ENCODE results near the gene CIAPIN1. TPM values are rescaled to one million over a fixed set of nuclear protein-coding genes. Genes with fewer than 3 reads are reported as not detected.

The CIAPIN1 gene
- total RNA-seq, 1 experiment from 2014 or later = 82.8 TPM

DNA sequence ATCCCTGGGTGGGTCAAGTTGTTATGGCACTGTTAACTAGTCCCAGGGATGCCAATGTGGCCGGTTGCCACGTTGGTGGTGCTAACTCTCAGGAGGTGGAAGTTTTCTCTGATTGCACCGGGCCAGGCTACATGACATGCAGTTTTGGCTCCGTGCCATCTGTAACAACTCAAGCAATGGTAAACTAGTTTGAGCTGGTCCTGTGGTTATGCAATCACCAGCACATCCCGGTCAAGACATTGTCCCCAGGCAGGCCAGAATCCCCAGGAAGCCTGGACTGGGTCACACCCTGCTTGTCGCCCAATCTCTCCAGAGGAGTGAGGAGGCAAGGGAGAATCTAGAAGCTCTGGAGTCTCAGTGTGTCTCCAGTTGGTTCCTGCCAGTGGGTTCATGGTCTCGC is 52.7 kb downstream of the CIAPIN1 start:
- no peaks in the 10 kb centered on the region for H3K36me3 Mint-ChIP-seq (ENCODE audit: insufficient read depth in 1 of 3, low read depth in 3 of 3)
- Histone ChIP-seq H3T11ph (ENCODE audit: low read length) (no peak overlapping the region), H4K91ac (ENCODE audit: insufficient read length, low read depth, low read length) (no peak overlapping the region), H2BK15ac (ENCODE audit: low read depth, low read length) (no peak overlapping the region), H3K9me3 (ENCODE audit: control insufficient read depth, low read depth, low read length) (no peaks in the 10 kb centered on the region), H3K23ac (ENCODE audit: insufficient read length, low read depth, low read length) (no peak overlapping the region), H3K27me3 (ENCODE audit: insufficient read depth, low read length) (no peaks in the 10 kb centered on the region), H4K5ac (ENCODE audit: insufficient read length, low read depth, low read length) (no peak overlapping the region), H2BK5ac (ENCODE audit: insufficient read length, low read length) (no peak overlapping the region), H3K14ac (ENCODE audit: insufficient read depth, low read length) (no peak overlapping the region), H3K4ac (ENCODE audit: low read depth, low read length) (no peak overlapping the region), H3K4me2 (ENCODE audit: insufficient read depth, insufficient read length, low read length) (no peak overlapping the region), H3K23me2 (ENCODE audit: insufficient read length, low read depth, low read length, poor library complexity, severe bottlenecking) (no peaks in the 10 kb centered on the region), H3K56ac (ENCODE audit: insufficient read length, low read depth, low read length) (no peak overlapping the region), H2AK5ac (ENCODE audit: insufficient read length, low read length) (no peak overlapping the region), H2BK20ac (ENCODE audit: low read depth, low read length, poor library complexity, severe bottlenecking) (no peak overlapping the region), H2AFZ (ENCODE audit: low read length) (no peak overlapping the region), H3K79me1 (ENCODE audit: insufficient read depth, low read depth, low read length, poor library complexity, severe bottlenecking) (no peaks in the 10 kb centered on the region), H3K18ac (ENCODE audit: insufficient read length, low read depth, low read length) (no peak overlapping the region), H3K4me1 (ENCODE audit: insufficient read depth, low read length) (no peaks in the 10 kb centered on the region), H2BK12ac (ENCODE audit: insufficient read length, low read depth, low read length) (no peak overlapping the region), H4K20me1 (ENCODE audit: control insufficient read depth, insufficient read depth, insufficient read length) (peaks cover 2% of the 10 kb centered on the region), H3K9ac (ENCODE audit: extremely low read depth, insufficient read length, low read length) (no peak overlapping the region), H2BK120ac (ENCODE audit: low read depth, low read length, poor library complexity, severe bottlenecking) (no peak overlapping the region), H3K79me2 (ENCODE audit: insufficient read depth, low read length) (no peaks in the 10 kb centered on the region), H3K27ac (ENCODE audit: insufficient read length, low read depth, low read length) (no peak overlapping the region), H4K8ac (replicated peaks; ENCODE audit: insufficient read length, low read depth, low read length) (no peak overlapping the region)
- H3K9me3 Mint-ChIP-seq = peaks cover 0 to 2% of the 10 kb centered on the region in 2 experiments; a peak in 1 of 5 replicates
- no peak overlapping the region for H3K27ac Mint-ChIP-seq
- DNase-seq = no peak
- WGBS (ENCODE audit: extremely low coverage, insufficient read length, low lambda C conversion rate) = no CpG with 5 or more reads among the region's 7 CpGs
- H3K27me3 Mint-ChIP-seq (ENCODE audit: low read depth) = peaks cover 9% of the 10 kb centered on the region
- no peaks in the 10 kb centered on the region for H3K4me1 Mint-ChIP-seq
- H3K4me3 Mint-ChIP-seq = no peak overlapping the region
- TF ChIP-seq, protein P1, sequence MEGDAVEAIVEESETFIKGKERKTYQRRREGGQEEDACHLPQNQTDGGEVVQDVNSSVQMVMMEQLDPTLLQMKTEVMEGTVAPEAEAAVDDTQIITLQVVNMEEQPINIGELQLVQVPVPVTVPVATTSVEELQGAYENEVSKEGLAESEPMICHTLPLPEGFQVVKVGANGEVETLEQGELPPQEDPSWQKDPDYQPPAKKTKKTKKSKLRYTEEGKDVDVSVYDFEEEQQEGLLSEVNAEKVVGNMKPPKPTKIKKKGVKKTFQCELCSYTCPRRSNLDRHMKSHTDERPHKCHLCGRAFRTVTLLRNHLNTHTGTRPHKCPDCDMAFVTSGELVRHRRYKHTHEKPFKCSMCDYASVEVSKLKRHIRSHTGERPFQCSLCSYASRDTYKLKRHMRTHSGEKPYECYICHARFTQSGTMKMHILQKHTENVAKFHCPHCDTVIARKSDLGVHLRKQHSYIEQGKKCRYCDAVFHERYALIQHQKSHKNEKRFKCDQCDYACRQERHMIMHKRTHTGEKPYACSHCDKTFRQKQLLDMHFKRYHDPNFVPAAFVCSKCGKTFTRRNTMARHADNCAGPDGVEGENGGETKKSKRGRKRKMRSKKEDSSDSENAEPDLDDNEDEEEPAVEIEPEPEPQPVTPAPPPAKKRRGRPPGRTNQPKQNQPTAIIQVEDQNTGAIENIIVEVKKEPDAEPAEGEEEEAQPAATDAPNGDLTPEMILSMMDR (conservative IDR thresholded peaks at IDR 0.05) = no peak

Measured in H9 (cell line).